Embryonic facial prominence (tissue), 1 donor: Measurements from ENCODE around the gene RNF183.
A peak's percentile ranks its signal among the peaks of the same experiment; 100 is the strongest.

Experiments used
- DNase-seq: peaks from one replicate; pipeline ENCODE4 v3.0.0-alpha.2; 2016; ENCODE audit errors: extremely low spot score

Gene RNF183

GRCh38 chr9:113302792-113303418, at the start of gene RNF183:
Gene RNF183, minus strand, starts transcription at chr9:113303376. Its CDS starts 5,192 bp downstream, at chr9:113298184.
- no peak for DNase-seq

GRCh38 chr9:113352411-113352810, 49.2 kb upstream of the RNF183 start:
- DNase-seq, result no peak

GRCh38 chr9:113352006-113352405, 48.8 kb upstream of the RNF183 start:
- DNase-seq, result no peak

- DNase-seq, result no peak
Observed at GRCh38 chr9:113350937-113351336, 47.8 kb upstream of the RNF183 start.

GRCh38 chr9:113350107-113350661, 47.0 kb upstream of the RNF183 start:
- no peak for DNase-seq

GRCh38 chr9:113349445-113350094, 46.4 kb upstream of the RNF183 start, which contains the start of gene BSPRY:
Gene BSPRY, plus strand, starts transcription at chr9:113349541. Its CDS starts 39 bp downstream, at chr9:113349580.
- DNase-seq, result peak; percentile 36

- DNase-seq, result no peak
Observed at GRCh38 chr9:113349066-113349444, 45.9 kb upstream of the RNF183 start.

- DNase-seq, result no peak
Observed at GRCh38 chr9:113348437-113348836, 45.3 kb upstream of the RNF183 start.

GRCh38 chr9:113345671-113346070, 42.5 kb upstream of the RNF183 start:
- DNase-seq, result no peak

GRCh38 chr9:113345190-113345589, 42.0 kb upstream of the RNF183 start:
- DNase-seq, result no peak

GRCh38 chr9:113343732-113344231, 40.6 kb upstream of the RNF183 start:
- DNase-seq, result no peak

GRCh38 chr9:113341712-113342410, 38.7 kb upstream of the RNF183 start:
- DNase-seq, result no peak

- DNase-seq, result peak; percentile 79
Observed at GRCh38 chr9:113340011-113340699, 37.0 kb upstream of the RNF183 start, which contains the start of gene WDR31. Gene WDR31, minus strand, starts transcription at chr9:113340275. Its CDS starts 8,253 bp downstream, at chr9:113332022.

- DNase-seq, result no peak
Observed at GRCh38 chr9:113337714-113338113, 34.5 kb upstream of the RNF183 start.

GRCh38 chr9:113331780-113332179, 28.6 kb upstream of the RNF183 start:
- DNase-seq, result no peak

GRCh38 chr9:113328045-113328782, 25.0 kb upstream of the RNF183 start:
- DNase-seq, result no peak

GRCh38 chr9:113326230-113326629, 23.1 kb upstream of the RNF183 start:
- no peak for DNase-seq

GRCh38 chr9:113322671-113323070, 19.5 kb upstream of the RNF183 start:
- no peak for DNase-seq

- DNase-seq, result no peak
Observed at GRCh38 chr9:113320051-113320450, 16.9 kb upstream of the RNF183 start.

- DNase-seq, result no peak
Observed at GRCh38 chr9:113319054-113319453, 15.9 kb upstream of the RNF183 start.

- no peak for DNase-seq
Observed at GRCh38 chr9:113317777-113318176, 14.6 kb upstream of the RNF183 start.
